SH-SY5Y (cell line): ENCODE measurements around the gene ECT2L.

Source experiments
- GATA2 ChIP-seq: IDR thresholded peaks from 2 replicates; pipeline ENCODE4 v1.6.1; 2011; ENCODE audit warnings: mild to moderate bottlenecking, low read depth, low read length
- GATA3 ChIP-seq: IDR thresholded peaks from 2 replicates; pipeline ENCODE4 v1.6.1; 2011; ENCODE audit warnings: low read depth, mild to moderate bottlenecking, low read length, moderate library complexity

- no peak for TF ChIP-seq GATA2
- no peak for TF ChIP-seq GATA3
Measured at GRCh38 chr6:138796771-138797170, 884 bp downstream of the ECT2L start.
